CD4-positive, alpha-beta T cell treated with Interleukin-6 at 100 ng/mL for 8 hours (primary cell): ENCODE measurements around the gene LRRIQ3.
"Not testable (repeated sequence)": the region's sequence is repeated elsewhere in the genome, so short reads cannot be mapped to it uniquely, and the experiment has no call there.

ENCODE experiments used
- DNase-seq: peaks from one replicate; pipeline ENCODE4 v3.0.0-alpha.2; 2020; ENCODE audit warnings: mixed read lengths, low spot score

Gene LRRIQ3

GRCh38 chr1:74197657-74198552, at the start of gene LRRIQ3, which contains the start of gene FPGT:
Gene LRRIQ3 (minus strand): TSS chr1:74198176. CDS start chr1:74183684, 14,492 bp downstream.
Gene FPGT (plus strand): TSS chr1:74198242. CDS start chr1:74198279, 37 bp downstream.
- DNase-seq: peak; percentile 95

DNA sequence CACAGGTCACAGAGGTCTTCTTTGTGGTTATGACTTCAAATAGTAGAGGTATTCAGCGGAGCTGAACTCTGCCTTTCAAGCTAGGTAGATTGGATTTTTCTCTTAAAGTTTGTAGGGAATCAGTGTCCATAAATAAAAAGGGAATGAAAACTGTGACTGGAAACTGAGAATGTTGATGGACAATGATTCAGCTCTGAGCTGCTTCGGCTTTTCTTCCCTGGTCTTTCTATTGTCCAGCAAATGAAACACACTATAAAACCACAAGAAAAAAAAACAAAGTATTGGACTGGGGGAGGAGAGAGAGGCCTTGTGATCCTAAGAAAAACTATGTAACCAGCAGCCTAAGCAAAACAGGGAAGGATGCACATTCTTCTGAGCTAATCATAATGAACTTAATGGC, 48.3 kb upstream of the LRRIQ3 start:
- DNase-seq: no peak

- DNase-seq: no peak
These were observed 47.3 kb upstream of the LRRIQ3 start for GRCh38 chr1:74245168-74245772.

- DNase-seq: no peak
These were observed 39.8 kb upstream of the LRRIQ3 start for GRCh38 chr1:74237787-74238186.

GRCh38 chr1:74237035-74237434, 39.1 kb upstream of the LRRIQ3 start:
- no peak for DNase-seq

DNA sequence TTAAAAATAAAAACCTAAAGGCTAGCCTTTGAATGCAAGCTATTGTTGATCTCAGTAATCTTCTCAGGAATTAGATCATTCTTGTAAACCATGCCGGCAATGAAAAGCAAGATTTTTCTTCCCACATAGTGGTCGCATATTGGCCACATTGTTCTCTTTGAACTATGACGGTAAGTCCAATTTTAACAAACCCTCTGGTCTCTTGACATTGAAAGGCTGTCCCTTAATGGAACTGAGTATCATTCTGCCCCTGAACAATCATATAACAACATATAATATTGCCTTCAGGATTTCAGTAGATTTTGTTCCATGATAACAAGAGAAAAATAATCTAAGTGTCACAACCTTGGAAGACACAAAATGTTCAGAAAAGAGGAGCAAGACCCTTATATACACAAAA, 38.5 kb upstream of the LRRIQ3 start:
- DNase-seq: no peak

- DNase-seq: no peak
These were observed 37.2 kb upstream of the LRRIQ3 start, which contains the start of gene TNNI3K for GRCh38 chr1:74235153-74235552. Gene TNNI3K (plus strand): TSS chr1:74235387. CDS start chr1:74235452, 65 bp downstream.

DNA sequence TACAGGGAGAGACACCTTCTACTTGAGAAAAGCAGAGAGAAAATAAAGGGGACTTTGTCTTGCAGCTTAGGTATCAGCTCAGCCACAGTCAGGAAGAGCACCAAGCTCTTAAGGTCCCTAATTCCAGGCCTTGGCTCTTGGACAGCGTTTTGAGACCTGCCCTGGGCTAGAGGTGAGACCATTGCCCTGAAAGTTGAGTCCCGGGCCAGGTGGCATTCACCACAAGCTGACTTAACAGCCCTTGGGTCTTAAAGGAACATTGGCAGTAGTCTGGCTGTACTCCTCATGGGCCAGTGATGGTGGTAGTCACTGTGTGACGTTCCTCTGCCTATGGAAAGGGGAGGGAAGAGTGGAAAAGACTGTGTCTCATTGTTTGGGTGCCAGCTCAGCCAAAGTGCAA, 25.5 kb upstream of the LRRIQ3 start:
- DNase-seq: no peak

GRCh38 chr1:74222701-74223100, 24.7 kb upstream of the LRRIQ3 start:
- DNase-seq: no peak

GRCh38 chr1:74215229-74215628, 17.3 kb upstream of the LRRIQ3 start:
- DNase-seq: no peak

GRCh38 chr1:74205266-74205665, 7.3 kb upstream of the LRRIQ3 start:
- DNase-seq: no peak

- DNase-seq: no peak
These were observed 1.5 kb upstream of the LRRIQ3 start for GRCh38 chr1:74199504-74199903.

DNA sequence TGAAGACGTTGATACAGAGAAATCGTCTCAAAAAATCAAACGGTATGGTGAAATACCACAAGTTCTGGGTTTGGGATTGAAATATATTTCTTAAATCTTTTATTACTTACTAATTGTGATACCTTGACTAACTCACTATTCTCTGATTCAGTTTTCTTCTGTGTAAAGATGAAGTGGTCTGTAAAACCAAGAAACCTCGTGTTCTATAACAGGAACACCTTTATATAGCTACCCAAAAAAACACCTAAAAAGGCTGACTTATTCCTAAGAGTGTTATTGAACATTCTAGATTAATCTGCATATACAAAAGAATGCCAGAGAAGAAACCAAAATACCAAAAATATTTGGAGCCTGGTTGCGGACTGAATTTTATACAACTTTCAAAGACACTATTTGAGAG, 721 bp downstream of the LRRIQ3 start:
- DNase-seq: no peak

DNA sequence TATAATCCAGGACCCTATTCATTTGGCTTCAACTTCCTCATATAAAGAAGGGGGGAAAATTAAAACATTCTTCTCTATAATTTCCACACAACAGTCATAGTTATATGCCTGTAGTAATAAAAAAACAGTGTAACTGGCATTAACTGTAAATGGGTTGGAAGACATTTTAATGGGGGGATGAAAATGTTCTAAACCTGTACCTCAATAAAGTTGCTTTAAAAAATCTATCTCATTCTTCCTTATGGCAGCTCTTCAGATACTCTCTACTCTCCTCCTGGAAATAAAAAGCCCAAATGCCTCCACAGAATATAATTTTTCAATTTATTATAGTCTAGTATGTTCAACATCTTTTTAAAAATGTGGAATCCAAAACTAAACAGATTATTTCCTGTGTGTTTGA, 2.6 kb downstream of the LRRIQ3 start:
- DNase-seq: no peak

- DNase-seq: no peak
These were observed 4.1 kb downstream of the LRRIQ3 start for GRCh38 chr1:74193908-74194307.

DNA sequence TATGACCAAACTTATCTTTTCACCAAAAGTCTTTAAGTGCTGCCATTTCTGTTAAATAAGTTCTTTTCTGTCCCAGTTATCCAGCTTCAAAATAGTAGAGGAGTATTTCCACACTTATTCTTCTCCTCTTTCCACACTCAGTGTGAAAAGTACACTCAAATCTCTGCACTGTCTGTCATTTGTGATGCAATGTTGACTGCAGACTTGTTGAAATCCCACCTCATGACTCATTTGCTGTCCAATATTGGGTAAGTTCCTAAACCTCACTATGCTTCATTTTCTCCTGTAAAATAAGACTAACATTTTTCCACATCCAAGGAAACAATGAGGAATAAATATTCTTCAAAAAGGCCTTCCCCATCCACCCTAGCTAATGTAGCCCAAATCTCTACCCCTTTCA, 17.5 kb downstream of the LRRIQ3 start:
- no peak for DNase-seq

- not testable (repeated sequence) for DNase-seq
These were observed 23.6 kb downstream of the LRRIQ3 start for GRCh38 chr1:74174423-74174822.

GRCh38 chr1:74162333-74162732, 35.6 kb downstream of the LRRIQ3 start:
- DNase-seq: no peak

- DNase-seq: no peak
These were observed 36.5 kb downstream of the LRRIQ3 start for GRCh38 chr1:74161497-74161896.

DNA sequence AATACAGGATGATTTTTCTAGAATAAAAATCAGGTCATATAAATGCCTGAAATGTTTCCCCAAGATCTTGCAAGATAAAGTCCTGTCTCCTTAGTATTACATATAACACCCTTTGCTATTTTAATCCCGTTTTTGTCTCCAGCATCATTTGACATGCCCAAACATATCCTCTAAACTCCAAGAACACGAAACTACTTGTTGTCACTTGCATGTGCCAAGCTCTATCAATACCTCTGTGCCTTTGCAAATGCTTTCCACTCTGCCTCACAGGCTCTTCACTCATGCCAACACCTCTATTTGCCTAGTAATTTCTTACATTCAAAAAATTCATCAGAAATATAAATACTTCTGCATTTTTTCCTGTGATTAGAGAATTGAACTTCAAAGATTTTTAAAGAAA, 37.9 kb downstream of the LRRIQ3 start:
- DNase-seq: no peak

- no peak for DNase-seq
These were observed 52.9 kb downstream of the LRRIQ3 start for GRCh38 chr1:74145086-74145485.

DNA sequence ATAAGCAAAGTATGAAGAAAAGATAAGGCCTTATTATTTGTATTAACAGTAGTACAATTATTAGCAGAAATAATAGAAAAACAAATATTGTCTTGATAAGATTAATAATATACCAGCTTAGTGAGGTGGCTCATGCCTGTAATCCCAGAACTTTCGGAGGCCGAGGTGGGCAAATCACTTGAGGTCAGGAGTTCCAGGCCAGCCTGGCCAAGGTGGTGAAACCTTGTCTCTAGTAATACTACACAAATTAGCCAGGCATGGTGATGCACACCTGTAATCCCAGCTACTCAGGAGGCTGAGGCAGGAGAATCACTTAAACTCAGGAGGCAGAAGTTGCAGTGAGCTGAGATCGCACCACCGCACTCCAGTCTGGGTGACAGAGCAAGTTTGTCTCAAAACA, 80.6 kb downstream of the LRRIQ3 start:
- not testable (repeated sequence) for DNase-seq

DNA sequence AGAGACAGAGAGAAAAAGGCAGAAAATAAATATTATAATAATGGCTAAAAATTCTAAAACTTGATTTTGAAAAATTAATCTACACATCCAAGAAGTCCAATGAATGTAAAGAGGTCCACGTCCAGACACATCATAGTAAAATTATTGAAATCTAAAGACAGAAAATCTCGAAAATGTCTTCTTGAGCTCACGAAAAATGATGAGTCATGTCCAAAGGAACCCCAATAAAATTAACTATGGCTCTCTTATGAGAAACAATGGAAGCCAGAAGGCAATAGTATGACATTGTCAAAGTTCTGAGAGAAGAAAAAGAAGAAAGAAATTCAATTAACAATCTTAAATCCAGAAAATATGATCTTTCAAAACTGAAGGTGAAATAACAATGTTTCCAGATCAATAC, 84.6 kb downstream of the LRRIQ3 start:
- no peak for DNase-seq
